HuH-7.5 (cell line): ENCODE results near the gene SPECC1.
"Not testable (repeated sequence)": the region's sequence is repeated elsewhere in the genome, so short reads cannot be mapped to it uniquely, and the experiment has no call there.

Experiments used
- DNase-seq: peaks from one replicate; pipeline ENCODE4 v3.0.0; 2011; ENCODE audit warnings: low spot score

Gene SPECC1

GRCh38 chr17:20313306-20313705 is 304.1 kb downstream of the SPECC1 start:
- no peak for DNase-seq

DNA sequence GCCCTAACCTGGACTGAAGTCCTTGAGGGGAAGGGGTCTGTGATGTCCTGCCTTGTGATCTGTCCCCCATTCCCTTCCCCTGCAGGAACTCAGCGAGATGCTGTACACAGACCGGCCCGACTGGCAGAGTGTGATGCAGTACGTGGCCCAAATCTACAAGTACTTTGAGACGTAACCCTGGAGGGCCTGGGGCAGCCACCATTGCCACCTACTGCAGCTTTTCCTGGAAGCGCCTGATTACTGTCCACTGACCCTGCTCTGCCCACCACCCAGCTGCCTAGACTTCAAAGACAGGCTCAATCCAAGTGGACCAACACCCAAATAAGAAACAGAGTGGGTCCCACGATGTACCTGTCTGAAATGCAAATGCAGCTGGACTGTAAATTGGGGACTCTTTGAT is 304.7 kb downstream of the SPECC1 start:
- no peak for DNase-seq

DNA sequence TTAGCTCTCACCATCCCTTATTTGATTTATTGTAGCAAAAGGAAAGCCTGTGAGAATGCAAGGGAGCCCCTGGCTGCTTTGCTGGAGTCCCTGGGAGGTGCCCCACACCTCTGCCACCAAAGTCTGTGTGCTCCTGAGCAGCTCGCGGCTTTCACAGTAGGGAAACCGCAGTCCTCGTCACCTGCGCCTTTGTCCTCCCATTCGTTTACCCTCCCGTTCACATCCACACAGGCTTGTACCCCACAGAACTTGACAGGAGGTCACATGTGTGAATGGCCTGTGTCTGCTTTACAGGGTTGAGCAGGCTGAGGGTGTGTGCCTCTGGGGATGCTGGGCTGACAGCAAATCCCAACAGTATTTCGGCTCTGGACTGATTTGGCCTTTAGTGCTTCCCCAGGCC is 305.7 kb downstream of the SPECC1 start:
- no peak for DNase-seq

- no peak for DNase-seq
Observed at GRCh38 chr17:20315311-20315710, 306.2 kb downstream of the SPECC1 start.

DNA sequence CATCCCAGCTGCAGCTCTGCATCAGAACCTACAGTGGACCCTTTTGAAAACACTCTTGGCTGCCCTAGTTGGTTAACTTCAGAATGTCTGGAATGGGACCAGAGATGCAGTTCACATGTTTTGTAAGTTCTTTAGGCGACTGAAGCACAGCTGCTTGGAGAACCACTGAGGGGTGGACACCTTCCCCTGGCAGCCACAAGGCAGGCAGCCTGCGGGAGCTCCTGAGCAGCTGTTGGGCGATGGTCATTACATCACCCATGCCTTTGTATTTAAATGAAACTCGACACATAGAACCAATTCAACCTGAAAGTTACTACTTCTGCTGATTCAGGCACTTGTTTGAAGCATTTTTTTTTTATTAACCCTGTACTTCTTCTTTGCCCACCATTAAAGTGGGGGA is 306.7 kb downstream of the SPECC1 start:
- DNase-seq = no peak

DNA sequence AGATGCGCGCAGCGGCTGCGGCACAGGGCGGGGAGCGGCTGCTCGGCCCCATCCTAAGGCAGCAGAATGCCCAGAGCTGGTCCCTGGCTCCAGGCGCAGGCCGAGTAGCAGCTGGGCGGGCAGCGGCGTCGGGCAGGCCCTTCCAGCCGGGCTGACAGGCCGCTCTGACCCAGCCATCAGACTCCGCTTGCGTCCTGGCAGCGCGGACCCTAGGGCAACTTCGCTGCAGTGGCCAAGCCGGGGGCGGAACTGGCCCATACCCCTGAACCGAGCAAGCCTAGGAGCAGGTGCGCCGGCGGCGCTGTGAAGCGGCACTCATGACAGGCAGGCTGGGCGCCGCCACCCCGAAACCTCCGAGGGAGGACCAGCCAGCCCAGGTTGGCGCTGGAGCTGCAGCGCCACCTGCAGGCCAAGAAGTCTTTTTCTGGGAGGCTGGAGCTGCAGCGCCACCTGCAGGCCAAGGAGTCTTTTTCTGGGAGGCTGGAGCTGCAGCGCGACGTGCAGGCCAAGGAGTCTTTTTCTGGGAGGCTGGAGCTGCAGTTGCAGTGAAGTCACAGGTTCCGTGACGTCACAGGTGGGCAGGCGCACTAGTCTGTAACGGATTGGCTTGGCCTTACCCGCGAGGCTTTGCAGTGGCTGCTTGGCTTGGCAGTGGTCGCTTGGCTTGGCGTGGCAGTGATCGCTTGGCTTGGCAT is 311.5 kb downstream of the SPECC1 start:
- DNase-seq = not testable (repeated sequence)

- DNase-seq = not testable (repeated sequence)
Observed at GRCh38 chr17:20321357-20321756, 312.2 kb downstream of the SPECC1 start.

- DNase-seq = not testable (repeated sequence)
Observed at GRCh38 chr17:20327739-20328138, 318.6 kb downstream of the SPECC1 start.

- not testable (repeated sequence) for DNase-seq
Observed at GRCh38 chr17:20351405-20351804, 342.2 kb downstream of the SPECC1 start.

DNA sequence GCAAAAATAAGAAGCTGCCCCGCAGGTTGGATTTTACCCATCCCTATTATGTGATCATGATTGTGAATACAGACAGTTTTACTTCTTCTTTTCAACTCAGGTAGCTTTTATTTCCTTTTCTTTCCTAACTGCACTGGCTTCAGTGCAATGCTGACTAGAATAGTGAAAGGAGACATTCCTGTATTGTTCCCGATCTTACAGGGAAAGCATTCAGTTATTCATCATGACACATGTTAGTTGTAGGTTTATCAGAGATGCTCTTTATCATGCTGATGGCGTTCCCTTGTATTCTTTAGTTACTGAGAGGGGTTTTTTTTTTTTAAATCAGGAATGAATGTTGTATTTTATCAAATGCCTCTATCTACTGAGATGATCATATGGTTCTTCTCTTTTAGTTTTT is 343.4 kb downstream of the SPECC1 start:
- DNase-seq = not testable (repeated sequence)

DNA sequence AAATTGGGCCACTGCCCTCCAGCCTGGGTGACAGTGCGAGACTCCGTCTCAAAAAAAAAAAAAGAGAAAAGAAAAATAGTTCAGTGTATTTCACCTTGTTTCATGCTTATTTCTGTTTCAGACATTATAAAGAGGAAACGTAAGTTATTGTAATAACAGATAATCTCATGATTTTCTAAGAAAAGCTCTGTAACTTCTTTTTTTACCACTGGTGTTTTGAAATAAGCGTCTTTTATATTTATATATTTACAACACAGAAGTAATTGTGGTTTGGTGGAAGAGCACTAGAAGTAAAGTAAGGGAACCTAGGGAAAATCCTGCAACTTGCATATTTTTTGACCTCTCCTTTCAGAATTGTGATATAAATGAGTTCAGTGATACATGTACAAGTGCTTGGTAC is 354.7 kb downstream of the SPECC1 start:
- DNase-seq = not testable (repeated sequence)
